Measurements from ENCODE around the gene KCNK7.

DNA sequence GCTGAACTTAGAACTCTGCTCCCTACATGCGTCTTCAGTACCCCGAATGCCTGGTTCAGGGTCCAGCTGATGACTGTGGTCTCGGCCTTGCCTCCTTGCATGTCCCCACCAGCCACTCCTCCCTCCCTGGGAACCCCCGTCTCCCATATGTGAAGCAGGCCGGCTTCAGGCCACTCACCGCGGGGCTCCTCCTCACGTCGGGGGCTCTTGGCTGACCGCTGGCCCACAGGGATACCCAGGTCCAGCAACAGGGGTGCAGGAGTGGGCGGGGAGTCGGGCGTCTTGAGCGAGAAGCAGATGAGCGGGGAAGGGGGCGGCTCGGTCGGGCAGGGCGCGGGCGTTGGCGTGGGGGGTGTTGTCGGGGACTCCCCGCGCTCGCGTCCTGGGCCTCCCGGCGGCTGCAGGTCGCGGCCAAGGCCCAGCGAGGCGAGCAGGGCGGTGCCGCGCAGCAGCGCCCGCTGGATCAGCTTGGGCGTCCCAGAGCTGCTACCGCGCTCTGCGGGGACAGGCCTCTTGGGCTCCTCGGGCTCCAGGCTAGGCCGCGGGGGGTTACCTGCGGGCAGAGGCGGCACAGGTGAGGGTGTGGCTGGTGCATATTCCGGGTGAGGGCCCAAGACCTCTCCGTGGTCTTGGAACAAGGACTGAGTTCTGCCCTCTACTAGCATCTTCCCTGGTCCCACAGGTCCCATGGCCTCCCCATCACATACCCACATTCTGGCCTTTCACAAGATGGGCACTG, 3.8 kb upstream of the KCNK7 start:
- TF ChIP-seq, protein P1, sequence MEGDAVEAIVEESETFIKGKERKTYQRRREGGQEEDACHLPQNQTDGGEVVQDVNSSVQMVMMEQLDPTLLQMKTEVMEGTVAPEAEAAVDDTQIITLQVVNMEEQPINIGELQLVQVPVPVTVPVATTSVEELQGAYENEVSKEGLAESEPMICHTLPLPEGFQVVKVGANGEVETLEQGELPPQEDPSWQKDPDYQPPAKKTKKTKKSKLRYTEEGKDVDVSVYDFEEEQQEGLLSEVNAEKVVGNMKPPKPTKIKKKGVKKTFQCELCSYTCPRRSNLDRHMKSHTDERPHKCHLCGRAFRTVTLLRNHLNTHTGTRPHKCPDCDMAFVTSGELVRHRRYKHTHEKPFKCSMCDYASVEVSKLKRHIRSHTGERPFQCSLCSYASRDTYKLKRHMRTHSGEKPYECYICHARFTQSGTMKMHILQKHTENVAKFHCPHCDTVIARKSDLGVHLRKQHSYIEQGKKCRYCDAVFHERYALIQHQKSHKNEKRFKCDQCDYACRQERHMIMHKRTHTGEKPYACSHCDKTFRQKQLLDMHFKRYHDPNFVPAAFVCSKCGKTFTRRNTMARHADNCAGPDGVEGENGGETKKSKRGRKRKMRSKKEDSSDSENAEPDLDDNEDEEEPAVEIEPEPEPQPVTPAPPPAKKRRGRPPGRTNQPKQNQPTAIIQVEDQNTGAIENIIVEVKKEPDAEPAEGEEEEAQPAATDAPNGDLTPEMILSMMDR (IDR thresholded peaks at IDR 0.05), result no peak
- TF ChIP-seq POLR2A (IDR thresholded peaks at IDR 0.05), result no peak
